IMR-90 (cell line): ENCODE data around the gene EREG.

Experiments used
- CEBPB ChIP-seq: IDR thresholded peaks from 2 replicates; pipeline ENCODE4 v1.6.1; 2012; ENCODE audit warnings: low read depth, low read length, improper control_type of control experiment
- CTCF ChIP-seq: conservative IDR thresholded peaks from 2 replicates; pipeline ENCODE4 v1.5.1; 2012; ENCODE audit warnings: mild to moderate bottlenecking, low read depth, low read length, improper control_type of control experiment
- FOS ChIP-seq: fragments of 150-350 bp; IDR thresholded peaks from 2 replicates; pipeline ENCODE4 v1.6.1; 2016; ENCODE audit warnings: low read depth, low read length
- MAFK ChIP-seq: IDR thresholded peaks from 2 replicates; pipeline ENCODE4 v1.6.1; 2012; ENCODE audit warnings: low read depth, low read length, improper control_type of control experiment
- MXI1 ChIP-seq: IDR thresholded peaks from 2 replicates; pipeline ENCODE4 v1.6.1; 2012; ENCODE audit warnings: low read depth, mild to moderate bottlenecking, low read length, moderate library complexity, borderline replicate concordance
- POLR2A ChIP-seq: IDR thresholded peaks from 2 replicates; pipeline ENCODE4 v1.6.1; 2012; ENCODE audit warnings: mild to moderate bottlenecking, low read depth, low read length
- RAD21 ChIP-seq: IDR thresholded peaks from 2 replicates; pipeline ENCODE4 v1.6.1; 2012; ENCODE audit warnings: low read length, improper control_type of control experiment
- RCOR1 ChIP-seq: IDR thresholded peaks from 2 replicates; pipeline ENCODE4 v1.6.1; 2012; ENCODE audit warnings: mild to moderate bottlenecking, low read length, improper control_type of control experiment; ENCODE audit not compliant: insufficient replicate concordance
- RFX5 ChIP-seq: IDR thresholded peaks from 2 replicates; pipeline ENCODE4 v1.8.0; 2012; ENCODE audit warnings: low read depth, mild to moderate bottlenecking, low read length, moderate library complexity
- SMC3 ChIP-seq: fragments of 150-350 bp; IDR thresholded peaks from 2 replicates; pipeline ENCODE4 v1.6.1; 2016; ENCODE audit warnings: low read depth, mild to moderate bottlenecking, antibody characterized with exemption, low read length, moderate library complexity
- USF2 ChIP-seq: fragments of 150-350 bp; IDR thresholded peaks from 2 replicates; pipeline ENCODE4 v1.6.1; 2017; ENCODE audit warnings: mild to moderate bottlenecking, antibody characterized with exemption, low read length, low read depth

- no peak for TF ChIP-seq CTCF
- no peak for TF ChIP-seq MAFK
- no peak for TF ChIP-seq POLR2A
- TF ChIP-seq RFX5 = no peak
- TF ChIP-seq FOS = no peak
- TF ChIP-seq RAD21 = no peak
- no peak for TF ChIP-seq RCOR1
- no peak for TF ChIP-seq SMC3
- TF ChIP-seq MXI1 = no peak
- no peak for TF ChIP-seq CEBPB
- no peak for TF ChIP-seq USF2
Observed at GRCh38 chr4:74377714-74378113, 12.8 kb downstream of the EREG start.
